ENCODE data around the gene GGTLC2. TPM values are rescaled to one million over a fixed set of nuclear protein-coding genes. Genes with fewer than 3 reads are reported as not detected.

The GGTLC2 gene
- total RNA-seq, 1 experiment from 2014 or later: not detected

GRCh38 chr22:22694106-22694505, 49.7 kb downstream of the GGTLC2 start:
- BruUV-seq (replicated peaks): no TSS peak
- no peaks in the 10 kb centered on the region for H3K9me3 ChIP-seq (ENCODE audit: low read depth, low read length, poor library complexity, severe bottlenecking)
- DNase-seq (ENCODE audit: low spot score): no peak
- H3K27me3 ChIP-seq (replicated peaks; ENCODE audit: insufficient read depth, low read depth, low read length, poor library complexity): no peaks in the 10 kb centered on the region
- CTCF ChIA-PET: no interaction called here
- H3K36me3 ChIP-seq (ENCODE audit: insufficient read depth, low read length, poor library complexity, severe bottlenecking): no peaks in the 10 kb centered on the region
- intact Hi-C loops (cut with micrococcal nuclease; ENCODE audit: unreplicated experiment): loop anchor here (10.0 kb wide), 1 partner anchor 239 kb away; no protein-coding TSS in a partner anchor
- H3K27ac ChIP-seq (ENCODE audit: low read depth, low read length, poor library complexity, severe bottlenecking): no peak overlapping the region
- H3K4me1 ChIP-seq (ENCODE audit: insufficient read depth, low read length, poor library complexity, severe bottlenecking): no peaks in the 10 kb centered on the region
- H3K4me3 ChIP-seq (ENCODE audit: low read depth, low read length, poor library complexity, severe bottlenecking): no peak overlapping the region
- POLR2A ChIA-PET (ENCODE audit: low non-redundant PET): no interaction called here
- TF ChIP-seq CTCF (conservative IDR thresholded peaks at IDR 0.05; ENCODE audit: low read depth, low read length) (no peak), EZH2 (IDR thresholded peaks at IDR 0.05; ENCODE audit: borderline replicate concordance, low read depth, low read length, poor library complexity, severe bottlenecking) (no peak)

DNA sequence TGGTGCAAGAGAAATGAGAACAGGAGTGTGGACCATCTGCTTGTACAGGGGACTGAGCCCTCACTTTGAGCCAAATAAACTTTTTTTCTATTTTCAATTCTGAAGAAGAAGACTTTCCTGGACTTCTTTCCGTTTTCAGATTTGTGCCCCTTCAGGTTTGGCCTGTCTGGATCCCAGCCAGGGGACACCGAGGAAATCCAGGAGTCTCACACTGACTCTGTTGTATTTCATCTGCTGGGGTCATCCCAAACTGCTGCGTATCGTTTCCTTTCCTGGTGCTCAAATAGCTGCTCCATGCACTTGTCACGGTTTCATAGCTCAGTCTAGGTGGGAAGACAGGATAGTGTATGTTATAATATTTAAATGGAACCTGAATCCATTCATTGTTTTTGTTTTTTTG, 51.7 kb downstream of the GGTLC2 start:
- no peaks in the 10 kb centered on the region for H3K36me3 ChIP-seq (ENCODE audit: insufficient read depth, low read length, poor library complexity, severe bottlenecking)
- POLR2A ChIA-PET (ENCODE audit: low non-redundant PET): no interaction called here
- intact Hi-C loops (cut with micrococcal nuclease; ENCODE audit: unreplicated experiment): loop anchor here (10.0 kb wide), 1 partner anchor 241 kb away; no protein-coding TSS in a partner anchor
- DNase-seq (ENCODE audit: low spot score): no peak
- H3K4me1 ChIP-seq (ENCODE audit: insufficient read depth, low read length, poor library complexity, severe bottlenecking): no peaks in the 10 kb centered on the region
- H3K9me3 ChIP-seq (ENCODE audit: low read depth, low read length, poor library complexity, severe bottlenecking): no peaks in the 10 kb centered on the region
- no peaks in the 10 kb centered on the region for H3K27me3 ChIP-seq (replicated peaks; ENCODE audit: insufficient read depth, low read depth, low read length, poor library complexity)
- no peak overlapping the region for H3K4me3 ChIP-seq (ENCODE audit: low read depth, low read length, poor library complexity, severe bottlenecking)
- CTCF ChIA-PET: no interaction called here
- H3K27ac ChIP-seq (ENCODE audit: low read depth, low read length, poor library complexity, severe bottlenecking): no peak overlapping the region
- no TSS peak for BruUV-seq (replicated peaks)
- TF ChIP-seq EZH2 (IDR thresholded peaks at IDR 0.05; ENCODE audit: borderline replicate concordance, low read depth, low read length, poor library complexity, severe bottlenecking): no peak
- TF ChIP-seq CTCF (conservative IDR thresholded peaks at IDR 0.05; ENCODE audit: low read depth, low read length): no peak

Other genes with a start within 250 kb of the GGTLC2 start
- gene ZNF280B, start 135.9 kb upstream of the GGTLC2 start, total RNA-seq (2021): 7.7 and 7.8 TPM in 2 replicates
- not detected in 2 replicates for gene ZNF280A, start 124.3 kb upstream of the GGTLC2 start, total RNA-seq (2021)
- gene PRAME, start 85.3 kb upstream of the GGTLC2 start, total RNA-seq (2021): 14.1 and 35.4 TPM in 2 replicates
- gene IGLL5, start 243.2 kb downstream of the GGTLC2 start, total RNA-seq (2021): not detected in 2 replicates

Data from A673 (cell line).